Measurements from ENCODE around the gene UQCC3.

- TF ChIP-seq CTCF (IDR thresholded peaks at IDR 0.05): no peak
- no peak for TF ChIP-seq POLR2A (IDR thresholded peaks at IDR 0.05)
These were observed 35.9 kb downstream of the UQCC3 start, which contains the start of the genes BSCL2 and GNG3 for GRCh38 chr11:62707277-62707861.
